ENCODE measurements around the gene SORCS3. TPM values are rescaled to one million over a fixed set of nuclear protein-coding genes. Genes with fewer than 3 reads are reported as not detected.

SORCS3 gene
- total and polyA plus RNA-seq, 2 of the 13 experiments (the other 11 are each of a cell fraction or from before 2014, with no cell fraction given): 0.07 TPM; not detected in 1

DNA sequence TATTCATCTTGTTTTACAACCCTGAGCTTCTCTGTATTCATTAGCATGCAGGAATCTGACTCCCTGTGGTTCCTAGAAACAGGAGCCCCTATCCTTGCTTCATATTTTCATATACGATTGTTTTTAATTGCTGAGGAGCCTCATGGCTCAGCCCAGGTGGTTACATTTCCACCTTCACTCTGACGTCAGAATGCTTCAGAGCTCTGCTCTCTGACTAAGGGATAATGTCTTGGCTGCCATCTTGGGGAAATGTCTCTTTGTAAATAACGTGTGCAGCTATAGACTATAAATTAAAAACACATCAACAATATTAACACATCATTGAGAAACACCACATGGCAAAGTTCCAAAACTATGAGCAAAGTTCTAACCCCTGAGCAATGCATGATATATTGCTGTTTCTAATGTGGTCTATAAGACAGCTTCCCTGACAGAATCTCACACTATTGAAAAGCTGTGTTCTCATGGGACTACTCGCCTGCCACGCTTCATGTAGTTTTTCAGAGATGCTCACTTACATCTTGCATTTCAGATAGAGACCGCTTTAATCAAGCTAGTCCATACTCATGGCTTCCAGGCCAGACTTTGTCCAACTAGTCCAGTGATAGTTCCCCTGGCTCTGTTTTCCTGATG lies 227.0 kb downstream of the SORCS3 start:
- intact Hi-C loops (cut with micrococcal nuclease; ENCODE audit: unreplicated experiment) (no loop called here), in situ Hi-C loops (cut with HindIII; ENCODE audit: extremely low pct_ligation_motif_present, low pct_unique_long_range_greater_than_20kb) (no loop called here)
- WGBS (ENCODE audit: low lambda C conversion rate): 10% methylated on average over 6 of the region's 6 CpGs
- TF ChIP-seq CREB1 (IDR thresholded peaks at IDR 0.05) (peak; percentile 78), CREB1 (CRISPR knock-in tag; IDR thresholded peaks at IDR 0.05) (no peak), ZNF572 (CRISPR knock-in tag; IDR thresholded peaks at IDR 0.05) (no peak)
- Histone ChIP-seq H4K20me1 (ENCODE audit: insufficient read depth, low read length) (no peaks in the 10 kb centered on the region), H3K79me2 (ENCODE audit: insufficient read depth, low read length) (no peaks in the 10 kb centered on the region), H3K9ac (ENCODE audit: insufficient read depth, low read depth, low read length) (no peak overlapping the region), H3K4me3 (replicated peaks in 1 of 3; ENCODE audit: insufficient read depth in 1 of 3, low read depth in 2 of 3, low read length in 3 of 3) (no peak overlapping the region), H3K4me2 (ENCODE audit: low read depth, low read length) (no peak overlapping the region), H3K27ac (ENCODE audit: extremely low read length, insufficient read depth, low read length) (no peak overlapping the region), H2AFZ (ENCODE audit: low read length) (no peak overlapping the region), H3K27me3 (ENCODE audit: control insufficient read depth in 1 of 2, insufficient read depth in 2 of 2, low read length in 2 of 2) (no peaks in the 10 kb centered on the region), H3K9me3 (ENCODE audit: low read length) (no peaks in the 10 kb centered on the region), H3K36me3 (replicated peaks in 1 of 2; ENCODE audit: control insufficient read depth in 1 of 2, insufficient read depth in 2 of 2, low read length in 2 of 2) (no peaks in the 10 kb centered on the region), H3K4me1 (ENCODE audit: insufficient read depth, low read length) (no peaks in the 10 kb centered on the region)
- no peak for ATAC-seq
- no TSS peak for BruUV-seq (replicated peaks)
- FAIRE-seq: no peak
- POLR2A ChIA-PET: no interaction called here
- DNase-seq (ENCODE audit: low spot score): no peak
- CTCF ChIA-PET (ENCODE audit: low intra/inter-chr PET ratio, low total read pairs): no interaction called here

DNA sequence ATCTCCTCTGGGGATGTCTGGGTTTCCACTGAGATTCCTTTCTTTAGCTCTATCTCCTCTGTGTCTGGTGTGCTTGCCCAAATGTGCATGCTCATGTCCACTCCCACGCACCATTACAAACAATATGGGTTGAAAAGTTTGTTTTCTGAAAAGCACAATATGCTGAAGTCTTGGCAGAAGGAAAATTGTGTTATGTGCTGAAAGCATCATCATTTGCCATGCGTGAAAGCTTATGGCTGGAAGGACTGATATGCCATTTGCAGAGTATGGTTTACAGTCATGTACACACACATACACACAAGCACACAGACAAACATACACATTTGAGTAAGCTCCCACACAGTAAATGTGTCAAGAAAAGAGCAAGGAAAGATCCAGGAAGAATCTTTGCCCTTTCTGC lies 231.6 kb downstream of the SORCS3 start:
- Histone ChIP-seq H3K4me3 (replicated peaks in 1 of 3; ENCODE audit: insufficient read depth in 1 of 3, low read depth in 2 of 3, low read length in 3 of 3) (no peak overlapping the region), H3K36me3 (replicated peaks in 1 of 2; ENCODE audit: control insufficient read depth in 1 of 2, insufficient read depth in 2 of 2, low read length in 2 of 2) (no peaks in the 10 kb centered on the region), H3K4me1 (ENCODE audit: insufficient read depth, low read length) (no peaks in the 10 kb centered on the region), H3K9me3 (ENCODE audit: low read length) (no peaks in the 10 kb centered on the region), H3K27me3 (ENCODE audit: control insufficient read depth in 1 of 2, insufficient read depth in 2 of 2, low read length in 2 of 2) (no peaks in the 10 kb centered on the region), H3K27ac (ENCODE audit: extremely low read length, insufficient read depth, low read length) (no peak overlapping the region), H2AFZ (ENCODE audit: low read length) (no peak overlapping the region), H3K79me2 (ENCODE audit: insufficient read depth, low read length) (no peaks in the 10 kb centered on the region), H3K9ac (ENCODE audit: insufficient read depth, low read depth, low read length) (no peak overlapping the region), H4K20me1 (ENCODE audit: insufficient read depth, low read length) (no peaks in the 10 kb centered on the region), H3K4me2 (ENCODE audit: low read depth, low read length) (no peak overlapping the region)
- intact Hi-C loops (cut with micrococcal nuclease; ENCODE audit: unreplicated experiment): no loop called here
- in situ Hi-C loops (cut with HindIII; ENCODE audit: extremely low pct_ligation_motif_present, low pct_unique_long_range_greater_than_20kb): no loop called here
- no peak for TF ChIP-seq ELF1 (CRISPR knock-in tag; IDR thresholded peaks at IDR 0.05)
- TF ChIP-seq ZNF652 (CRISPR knock-in tag; IDR thresholded peaks at IDR 0.05; ENCODE audit: borderline replicate concordance, low read depth): no peak
- TF ChIP-seq ZNF264 (CRISPR knock-in tag; IDR thresholded peaks at IDR 0.05): no peak
- TF ChIP-seq, protein P1, sequence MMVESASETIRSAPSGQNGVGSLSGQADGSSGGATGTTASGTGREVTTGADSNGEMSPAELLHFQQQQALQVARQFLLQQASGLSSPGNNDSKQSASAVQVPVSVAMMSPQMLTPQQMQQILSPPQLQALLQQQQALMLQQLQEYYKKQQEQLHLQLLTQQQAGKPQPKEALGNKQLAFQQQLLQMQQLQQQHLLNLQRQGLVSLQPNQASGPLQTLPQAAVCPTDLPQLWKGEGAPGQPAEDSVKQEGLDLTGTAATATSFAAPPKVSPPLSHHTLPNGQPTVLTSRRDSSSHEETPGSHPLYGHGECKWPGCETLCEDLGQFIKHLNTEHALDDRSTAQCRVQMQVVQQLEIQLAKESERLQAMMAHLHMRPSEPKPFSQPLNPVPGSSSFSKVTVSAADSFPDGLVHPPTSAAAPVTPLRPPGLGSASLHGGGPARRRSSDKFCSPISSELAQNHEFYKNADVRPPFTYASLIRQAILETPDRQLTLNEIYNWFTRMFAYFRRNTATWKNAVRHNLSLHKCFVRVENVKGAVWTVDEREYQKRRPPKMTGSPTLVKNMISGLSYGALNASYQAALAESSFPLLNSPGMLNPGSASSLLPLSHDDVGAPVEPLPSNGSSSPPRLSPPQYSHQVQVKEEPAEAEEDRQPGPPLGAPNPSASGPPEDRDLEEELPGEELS (CRISPR knock-in tag; IDR thresholded peaks at IDR 0.05): no peak
- no peak for TF ChIP-seq ZNF839 (CRISPR knock-in tag; IDR thresholded peaks at IDR 0.05; ENCODE audit: borderline replicate concordance)
- TF ChIP-seq, protein P2, sequence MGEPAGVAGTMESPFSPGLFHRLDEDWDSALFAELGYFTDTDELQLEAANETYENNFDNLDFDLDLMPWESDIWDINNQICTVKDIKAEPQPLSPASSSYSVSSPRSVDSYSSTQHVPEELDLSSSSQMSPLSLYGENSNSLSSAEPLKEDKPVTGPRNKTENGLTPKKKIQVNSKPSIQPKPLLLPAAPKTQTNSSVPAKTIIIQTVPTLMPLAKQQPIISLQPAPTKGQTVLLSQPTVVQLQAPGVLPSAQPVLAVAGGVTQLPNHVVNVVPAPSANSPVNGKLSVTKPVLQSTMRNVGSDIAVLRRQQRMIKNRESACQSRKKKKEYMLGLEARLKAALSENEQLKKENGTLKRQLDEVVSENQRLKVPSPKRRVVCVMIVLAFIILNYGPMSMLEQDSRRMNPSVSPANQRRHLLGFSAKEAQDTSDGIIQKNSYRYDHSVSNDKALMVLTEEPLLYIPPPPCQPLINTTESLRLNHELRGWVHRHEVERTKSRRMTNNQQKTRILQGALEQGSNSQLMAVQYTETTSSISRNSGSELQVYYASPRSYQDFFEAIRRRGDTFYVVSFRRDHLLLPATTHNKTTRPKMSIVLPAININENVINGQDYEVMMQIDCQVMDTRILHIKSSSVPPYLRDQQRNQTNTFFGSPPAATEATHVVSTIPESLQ (CRISPR knock-in tag; conservative IDR thresholded peaks at IDR 0.05): no peak
- TF ChIP-seq ZNF777 (CRISPR knock-in tag; IDR thresholded peaks at IDR 0.05): no peak
- FAIRE-seq (no peak), ATAC-seq (no peak), DNase-seq (ENCODE audit: low spot score) (no peak)
- POLR2A ChIA-PET: no interaction called here
- 7% methylated on average over 2 of the region's 2 CpGs for whole genome bisulfite sequencing (ENCODE audit: low lambda C conversion rate)
- no TSS peak for BruUV-seq (replicated peaks)
- CTCF ChIA-PET (ENCODE audit: low intra/inter-chr PET ratio, low total read pairs): no interaction called here

Measured in HepG2 (cell line).